A549 (cell line): Measurements from ENCODE around the gene PLEKHH1. TPM values are rescaled to one million over a fixed set of nuclear protein-coding genes. Genes with fewer than 3 reads are reported as not detected.

Source experiments
- ATAC-seq, 2 experiments: fragments of 200-7000 bp in 1 of 2; fragments of >200 bp in 1 of 2; cut with Nextera tagmentation in 1 of 2; cut with Tn5 transposase in 1 of 2; 3 replicates each; pipeline versions ENCODE4 v1.8.0 to v1.9.1; 2018 to 2020; ENCODE audit warnings: mild to moderate bottlenecking in 1 of 2, moderate library complexity in 1 of 2
- CTCF ChIA-PET: fragments of 300-600 bp; sonication (Branson Sonifier 250); formaldehyde crosslinking; extraction: SDS; loops from one replicate; lab custom pipeline; 2021; ENCODE audit warnings: antibody characterized with exemption, inconsistent platforms; lab: Yijun Ruan, JAX
- POLR2A ChIA-PET: fragments of 350-600 bp; formaldehyde crosslinking; extraction: SDS; loops from one replicate; lab custom pipeline; 2021; ENCODE audit warnings: antibody characterized with exemption, inconsistent platforms; lab: Yijun Ruan, JAX
- DNase-seq, 2 experiments: peaks; one replicate each; pipeline versions ENCODE4 v3.0.0 to v3.0.0-alpha.2; 2011 to 2016; ENCODE audit warnings: low read depth in 1 of 2, low spot score in 1 of 2
- FAIRE-seq: peaks from 2 replicates; lab custom pipeline; 2011; peaks lifted over from hg19 to GRCh38; lab: Jason Lieb, UNC
- H3K27ac ChIP-seq, 2 experiments: fragments of >200 bp; sonication (Bioruptor Twin); formaldehyde crosslinking; 3 replicates each; pipeline ENCODE4 v1.5.1; 2016 to 2017
- H3K4me1 ChIP-seq: fragments of >200 bp; sonication (Bioruptor Twin); formaldehyde crosslinking; 3 replicates; pipeline ENCODE4 v1.6.1; 2016
- H3K4me2 ChIP-seq: fragments of >200 bp; sonication (Bioruptor Twin); formaldehyde crosslinking; 3 replicates; pipeline ENCODE4 v1.6.1; 2016
- H3K4me3 ChIP-seq: fragments of >200 bp; sonication (Bioruptor Twin); formaldehyde crosslinking; 3 replicates; pipeline ENCODE4 v1.5.1; 2016
- H3K9me3 ChIP-seq: fragments of >200 bp; sonication (Bioruptor Twin); formaldehyde crosslinking; 3 replicates; pipeline ENCODE4 v1.6.1; 2016
- CHD4 ChIP-seq: fragments of 200-600 bp; sonication (generic); IDR thresholded peaks from 2 replicates; pipeline ENCODE4 v1.6.1; 2016; ENCODE audit warnings: antibody characterized with exemption, mild to moderate bottlenecking, borderline replicate concordance
- EHMT2 ChIP-seq: fragments of 200-600 bp; sonication (generic); IDR thresholded peaks from 2 replicates; pipeline ENCODE4 v1.6.1; 2016; ENCODE audit warnings: antibody characterized with exemption, low read depth, mild to moderate bottlenecking, moderate library complexity
- ESRRA ChIP-seq: fragments of 150-350 bp; IDR thresholded peaks from 2 replicates; pipeline ENCODE4 v1.6.1; 2014; ENCODE audit warnings: mild to moderate bottlenecking, low read length, borderline replicate concordance
- FOSL2 ChIP-seq, 2 experiments: fragments of 450-650 bp in 1 of 2; fragments of >200 bp in 1 of 2; sonication (Bioruptor Twin) in 1 of 2; formaldehyde crosslinking; IDR thresholded peaks; 2 replicates each; pipeline versions ENCODE4 v1.5.0 to v1.6.1; 2016 to 2020; ENCODE audit warnings: mild to moderate bottlenecking in 1 of 2, moderate library complexity in 1 of 2
- HOXA7 ChIP-seq: fragments of 250-450 bp; sonication (Bioruptor Pico); IDR thresholded peaks from 2 replicates; pipeline ENCODE4 v1.5.0; 2020; ENCODE audit warnings: mild to moderate bottlenecking, moderate library complexity
- HOXB5 ChIP-seq: fragments of 250-450 bp; sonication (Bioruptor Pico); IDR thresholded peaks from 2 replicates; pipeline ENCODE4 v1.5.0; 2020; ENCODE audit warnings: mild to moderate bottlenecking, moderate library complexity
- MAZ ChIP-seq: fragments of 150-350 bp; IDR thresholded peaks from 2 replicates; pipeline ENCODE4 v1.6.1; 2014; ENCODE audit warnings: antibody characterized with exemption, low read depth, low read length, borderline replicate concordance
- MYC ChIP-seq: IDR thresholded peaks from 2 replicates; pipeline ENCODE4 v1.6.1; 2012; ENCODE audit warnings: mild to moderate bottlenecking, inconsistent platforms, low read length, improper control_type of control experiment, borderline replicate concordance
- PHF8 ChIP-seq: fragments of 200-600 bp; sonication (generic); IDR thresholded peaks from 2 replicates; pipeline ENCODE4 v1.6.1; 2016; ENCODE audit warnings: low read depth, mild to moderate bottlenecking, antibody characterized with exemption, moderate library complexity, borderline replicate concordance
- RFX5 ChIP-seq: fragments of 450-650 bp; IDR thresholded peaks from 2 replicates; pipeline ENCODE4 v1.7.1; 2014; ENCODE audit warnings: antibody characterized with exemption, mild to moderate bottlenecking, moderate library complexity
- RNF2 ChIP-seq: fragments of 200-600 bp; sonication (generic); IDR thresholded peaks from 2 replicates; pipeline ENCODE4 v1.6.1; 2016; ENCODE audit warnings: low read depth, mild to moderate bottlenecking, antibody characterized with exemption, moderate library complexity, borderline replicate concordance
- TP53 ChIP-seq: fragments of 250-450 bp; sonication (Bioruptor Pico); IDR thresholded peaks from 2 replicates; pipeline ENCODE4 v1.5.0; 2021; ENCODE audit warnings: mild to moderate bottlenecking, moderate library complexity
- ZFP36 ChIP-seq: fragments of 450-650 bp; IDR thresholded peaks from 2 replicates; pipeline ENCODE4 v1.6.1; 2014; ENCODE audit warnings: borderline replicate concordance; ENCODE audit not compliant: partially characterized antibody
- WGBS: methylation state at CpG from one replicate; pipeline ENCODE4 v1.1.6; 2017; ENCODE audit errors: missing lambda C conversion rate; 5-methylcytosine and 5-hydroxymethylcytosine counted together
- polyA plus RNA-seq, 4 experiments: library from polyadenylated mRNA; depleted of rRNA in 3 of 4; stranded (reverse); fragments of >200 nt; fragmentation: RNase III in 1 of 4; extraction: RNeasy Plus Mini Kit Qiagen cat#74134 plus additional on column Dnase treatment in 1 of 4; gene quantifications; 2 replicates in 3 of 4; 3 replicates in 1 of 4; pipeline ENCODE4 v1.2.3, GENCODE V29; 2011 to 2017
- TF ChIP-seq, protein P1 (sequence below): IDR thresholded peaks from 2 replicates; pipeline ENCODE4 v1.6.1; 2012
- TF ChIP-seq, protein P2 (sequence below): fragments of 250-450 bp; sonication (Bioruptor Pico); IDR thresholded peaks from 2 replicates; pipeline ENCODE4 v1.5.0; 2020; ENCODE audit warnings: low read depth, mild to moderate bottlenecking, moderate library complexity

PLEKHH1 gene
- polyA plus RNA-seq, 2 of the 4 experiments (the other 2 are of a cell fraction) = 3.5 to 5.1 TPM

DNA sequence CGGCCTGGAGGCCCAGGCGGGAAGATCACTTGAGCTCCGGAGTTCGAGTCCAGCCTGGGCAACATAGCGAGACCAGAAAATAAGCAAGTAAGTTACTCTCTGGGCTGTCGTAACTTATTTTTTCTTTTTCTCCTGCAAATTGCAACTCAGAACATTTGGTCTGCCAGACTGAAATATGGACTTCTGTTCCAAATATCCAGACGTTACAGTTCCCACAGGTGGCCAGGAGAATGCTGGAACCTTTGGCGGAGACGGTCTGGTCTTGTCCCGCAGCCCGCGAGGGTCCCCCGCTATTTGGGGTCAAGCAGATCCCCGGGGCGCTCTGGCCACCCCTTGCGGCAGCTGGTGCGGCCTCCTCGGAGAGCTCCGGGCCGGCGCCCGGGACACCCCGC is 488 bp upstream of the PLEKHH1 start:
- TF ChIP-seq PHF8 = peak; percentile 51; the same call in 1 of the 2 replicates
- TF ChIP-seq MAZ = no peak
- H3K4me3 ChIP-seq = peak overlapping the region; percentile 83
- DNase-seq (no peak), ATAC-seq (no peak), FAIRE-seq (no peak)
- no peaks in the 10 kb centered on the region for H3K9me3 ChIP-seq
- 47% methylated on average over 11 of the region's 23 CpGs for WGBS
- ChIA-PET CTCF (interaction anchor here (0.7 to 11.2 kb wide), 10 partner anchors 14 to 172 kb away, joined by 3 to 68 read pairs (median 4); partner anchors contain the start of gene PIGH), POLR2A (interaction anchor here (1.4 kb wide), 2 partner anchors 9 to 25 kb away, joined by 3 read pairs; no protein-coding TSS in a partner anchor)
- H3K4me1 ChIP-seq = 0 out of 3 replicates have a peak, but pooled peaks cover 3% of the 10 kb centered on the region
- H3K27ac ChIP-seq = peak overlapping the region; percentile 83 to 90
- H3K4me2 ChIP-seq = peak overlapping the region; percentile 83

DNA sequence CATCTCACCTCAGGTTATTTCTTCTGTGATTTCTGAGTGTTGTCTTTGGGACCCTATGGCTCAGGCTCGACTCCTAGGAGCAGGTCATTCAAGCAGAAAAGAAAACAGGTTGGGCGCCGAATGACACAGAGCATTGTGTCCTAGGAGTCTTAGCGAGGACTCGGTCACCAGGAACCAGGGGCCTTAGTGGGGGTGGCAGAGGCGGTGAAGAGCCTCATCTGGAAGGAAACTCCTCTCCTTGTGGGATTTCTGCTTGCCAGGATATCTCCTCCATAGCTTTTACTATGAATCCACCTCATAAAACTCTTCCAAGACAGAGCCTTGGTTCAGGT is 630 bp downstream of the PLEKHH1 start:
- CTCF ChIA-PET = interaction anchor here (1.4 to 11.2 kb wide), 6 partner anchors 17 to 171 kb away, joined by 4 to 68 read pairs (median 6); partner anchors contain the start of gene PIGH
- H3K27ac ChIP-seq = peak overlapping the region; percentile 83 to 90; a peak in 5 of 6 replicates
- no peak for DNase-seq

DNA sequence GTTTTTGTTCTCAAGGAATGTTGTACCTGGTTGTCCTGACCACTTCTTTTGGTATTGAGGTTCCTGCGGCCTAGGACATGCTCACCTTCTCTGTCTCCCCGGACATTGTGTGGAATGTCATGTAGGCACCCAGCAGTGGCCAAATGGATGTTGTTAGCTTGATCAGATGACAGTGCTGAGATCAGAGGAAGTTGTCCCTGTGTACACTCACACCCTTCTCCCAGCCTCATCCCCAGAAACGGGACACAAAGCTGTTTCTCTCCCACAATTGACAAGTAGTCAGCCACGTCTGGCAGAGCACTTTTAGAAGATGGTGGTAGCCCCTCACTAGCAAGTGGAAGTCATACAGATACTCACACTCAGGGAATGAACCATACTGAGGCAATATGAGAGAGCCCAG is 3.0 kb downstream of the PLEKHH1 start:
- DNase-seq (no peak), FAIRE-seq (no peak), ATAC-seq (no peak)
- WGBS = 79% methylated on average over 4 of the region's 4 CpGs
- Histone ChIP-seq H3K9me3 (no peaks in the 10 kb centered on the region), H3K4me2 (no peak overlapping the region), H3K4me1 (0 out of 3 replicates have a peak, but pooled peaks cover 3% of the 10 kb centered on the region), H3K4me3 (no peak overlapping the region), H3K27ac (no peak overlapping the region)
- ChIA-PET POLR2A (no interaction called here), CTCF (interaction anchor here (1.5 to 11.2 kb wide), 3 partner anchors 9 to 109 kb away, joined by 11 to 68 read pairs (median 38); no protein-coding TSS in a partner anchor)
- no peak for TF ChIP-seq RNF2
- no peak for TF ChIP-seq RFX5
- TF ChIP-seq CHD4 = no peak
- TF ChIP-seq, protein P1, sequence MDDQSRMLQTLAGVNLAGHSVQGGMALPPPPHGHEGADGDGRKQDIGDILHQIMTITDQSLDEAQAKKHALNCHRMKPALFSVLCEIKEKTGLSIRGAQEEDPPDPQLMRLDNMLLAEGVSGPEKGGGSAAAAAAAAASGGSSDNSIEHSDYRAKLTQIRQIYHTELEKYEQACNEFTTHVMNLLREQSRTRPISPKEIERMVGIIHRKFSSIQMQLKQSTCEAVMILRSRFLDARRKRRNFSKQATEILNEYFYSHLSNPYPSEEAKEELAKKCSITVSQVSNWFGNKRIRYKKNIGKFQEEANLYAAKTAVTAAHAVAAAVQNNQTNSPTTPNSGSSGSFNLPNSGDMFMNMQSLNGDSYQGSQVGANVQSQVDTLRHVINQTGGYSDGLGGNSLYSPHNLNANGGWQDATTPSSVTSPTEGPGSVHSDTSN = no peak
- TF ChIP-seq HOXA7 (CRISPR knock-in tag) = no peak
- no peak for TF ChIP-seq MYC
- TF ChIP-seq ZFP36 = no peak

More for the DNA sequence above, 630 bp downstream of the PLEKHH1 start:
- 51% methylated on average over 6 of the region's 6 CpGs for WGBS
- POLR2A ChIA-PET = interaction anchor here (0.8 to 1.4 kb wide), 2 partner anchors 24 kb away, joined by 3 read pairs; no protein-coding TSS in a partner anchor
- TF ChIP-seq FOSL2 (IDR thresholded peaks at IDR 0.05) (no peak), FOSL2 (CRISPR knock-in tag; IDR thresholded peaks at IDR 0.05) (no peak), HOXB5 (CRISPR knock-in tag) (no peak), HOXA7 (CRISPR knock-in tag) (no peak), TP53 (CRISPR knock-in tag) (no peak), EHMT2 (no peak)
- TF ChIP-seq, protein P2, sequence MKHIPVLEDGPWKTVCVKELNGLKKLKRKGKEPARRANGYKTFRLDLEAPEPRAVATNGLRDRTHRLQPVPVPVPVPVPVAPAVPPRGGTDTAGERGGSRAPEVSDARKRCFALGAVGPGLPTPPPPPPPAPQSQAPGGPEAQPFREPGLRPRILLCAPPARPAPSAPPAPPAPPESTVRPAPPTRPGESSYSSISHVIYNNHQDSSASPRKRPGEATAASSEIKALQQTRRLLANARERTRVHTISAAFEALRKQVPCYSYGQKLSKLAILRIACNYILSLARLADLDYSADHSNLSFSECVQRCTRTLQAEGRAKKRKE = no peak
- TF ChIP-seq, protein P1 = no peak
- peak overlapping the region; percentile 83 for H3K4me3 ChIP-seq
- peak overlapping the region; percentile 83 for H3K4me2 ChIP-seq
- no peak for FAIRE-seq
- ATAC-seq = peak in 1 of 2 experiments; percentile 12; a peak in 3 of 6 replicates
- H3K9me3 ChIP-seq = no peaks in the 10 kb centered on the region
- 0 out of 3 replicates have a peak, but pooled peaks cover 3% of the 10 kb centered on the region for H3K4me1 ChIP-seq

DNA sequence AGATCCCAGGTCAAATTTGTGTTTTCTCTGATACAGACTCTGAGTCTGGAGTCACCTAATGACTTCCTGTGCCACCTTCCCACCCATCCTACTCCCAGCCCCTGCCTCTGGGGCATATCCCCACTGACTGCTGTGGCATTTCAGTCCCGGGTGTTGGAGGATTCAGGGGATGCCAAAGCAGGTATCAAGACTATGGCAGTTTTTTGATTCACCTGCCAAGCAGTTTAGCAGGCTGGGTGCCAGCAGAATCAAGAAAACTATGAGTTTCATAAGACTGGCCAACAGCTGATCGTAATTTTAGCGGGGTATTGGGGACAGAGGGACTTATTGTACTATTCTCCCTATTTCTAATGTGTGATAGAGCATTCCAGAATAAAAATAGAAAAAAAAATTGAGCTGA is 4.6 kb downstream of the PLEKHH1 start:
- no peak for ATAC-seq
- Histone ChIP-seq H3K4me1 (0 out of 3 replicates have a peak, but pooled peaks cover 3% of the 10 kb centered on the region), H3K4me2 (no peak overlapping the region), H3K4me3 (no peak overlapping the region), H3K9me3 (no peaks in the 10 kb centered on the region), H3K27ac (no peak overlapping the region)
- no peak for TF ChIP-seq ESRRA
- FAIRE-seq = no peak
- 66% methylated on average over 3 of the region's 3 CpGs for WGBS
- CTCF ChIA-PET = interaction anchor here (0.6 to 11.2 kb wide), 5 partner anchors 11 to 109 kb away, joined by 3 to 68 read pairs (median 4); no protein-coding TSS in a partner anchor
- no peak for DNase-seq
- POLR2A ChIA-PET = no interaction called here
